ENCODE data around the gene ATXN3L. TPM values are rescaled to one million over a fixed set of nuclear protein-coding genes. Genes with fewer than 3 reads are reported as not detected.
"Not testable (repeated sequence)": the region's sequence is repeated elsewhere in the genome, so short reads cannot be mapped to it uniquely, and the experiment has no call there.

Gene ATXN3L
- polyA plus RNA-seq, 3 donors, result not detected

DNA sequence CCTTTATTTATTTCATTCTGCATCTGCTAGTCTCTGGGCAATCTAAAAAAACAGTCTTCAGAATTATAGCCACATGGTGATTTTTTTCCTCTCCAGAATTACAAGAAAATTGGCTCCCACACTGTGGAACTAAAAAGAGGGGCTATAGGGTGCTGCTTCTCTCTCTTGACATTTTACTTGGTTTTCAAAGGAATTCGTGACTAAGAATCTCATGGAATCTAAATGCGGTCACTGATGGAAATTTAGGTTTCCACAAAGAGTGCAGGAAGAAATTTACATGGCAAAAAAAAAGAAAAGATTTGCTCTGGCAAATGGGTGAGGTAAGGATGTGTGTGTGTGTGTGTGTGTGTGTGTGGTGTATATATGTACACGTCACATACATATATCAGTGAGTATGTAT is 10.2 kb downstream of the ATXN3L start:
- DNase-seq (ENCODE audit: low read depth in 3 of 3, low spot score in 2 of 3), result no peak

DNA sequence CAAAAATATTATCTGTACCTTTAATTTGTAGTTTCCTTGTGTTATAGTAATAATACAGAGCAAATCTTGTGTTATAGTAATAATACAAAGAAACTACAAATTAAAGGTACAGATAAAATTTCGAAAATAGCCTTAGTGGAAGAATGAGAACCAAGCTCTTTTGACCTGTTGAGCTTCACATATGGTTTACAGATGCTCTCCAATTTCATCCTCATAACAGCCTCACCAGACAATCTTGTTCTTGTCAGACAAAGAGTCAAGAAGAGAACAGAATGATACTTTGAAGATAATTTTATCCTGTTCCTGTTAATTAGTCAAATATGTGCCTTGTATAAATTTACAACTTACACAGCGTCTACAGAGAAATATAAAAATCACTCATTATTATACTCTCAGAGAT is 12.8 kb downstream of the ATXN3L start:
- DNase-seq (ENCODE audit: low read depth in 3 of 3, low spot score in 2 of 3), result no peak

GRCh38 chrX:13305108-13305507 is 14.7 kb downstream of the ATXN3L start:
- DNase-seq (ENCODE audit: low read depth in 3 of 3, low spot score in 2 of 3), result no peak

DNA sequence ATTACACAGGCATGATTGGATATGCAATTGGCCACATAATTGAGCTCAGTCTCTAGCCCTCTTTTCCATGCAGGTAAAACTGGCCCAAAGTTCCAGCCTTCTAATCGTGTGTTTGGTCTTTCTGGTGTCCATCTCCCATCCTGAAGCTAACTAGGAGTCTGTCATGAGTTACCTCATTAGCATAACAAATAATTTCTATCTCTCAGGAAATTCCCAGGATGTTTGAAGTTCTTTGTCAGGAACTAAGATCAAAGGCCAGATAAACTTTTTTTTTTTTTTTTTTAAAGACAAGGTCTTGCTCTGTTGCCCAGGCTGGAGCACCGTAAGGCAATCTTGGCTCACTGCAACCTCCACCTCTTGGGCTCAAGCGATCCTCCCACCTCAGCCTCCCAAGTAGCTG is 15.8 kb downstream of the ATXN3L start:
- no peak for DNase-seq (ENCODE audit: low read depth in 3 of 3, low spot score in 2 of 3)

- not testable (repeated sequence) for DNase-seq (ENCODE audit: low read depth in 3 of 3, low spot score in 2 of 3)
Measured at GRCh38 chrX:13303248-13303647, 16.6 kb downstream of the ATXN3L start.

DNA sequence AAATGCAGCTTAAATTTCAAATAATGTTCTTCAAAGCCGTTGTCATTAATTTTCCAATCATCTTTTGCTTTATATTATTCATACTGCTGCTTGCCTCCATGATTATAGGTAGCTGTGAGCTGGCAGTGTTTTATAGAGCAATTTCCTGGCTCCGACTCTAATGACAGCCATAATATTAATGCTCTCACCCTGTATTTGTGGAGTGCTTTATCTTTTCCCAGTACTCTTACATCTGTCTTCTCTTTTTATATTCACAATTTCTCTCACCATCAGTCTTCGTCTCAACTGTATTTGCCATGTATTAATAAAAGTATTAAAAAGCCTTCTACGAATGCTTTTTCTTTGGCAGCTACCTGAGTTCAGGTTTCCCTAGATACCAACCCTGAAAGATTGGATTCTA is 21.0 kb downstream of the ATXN3L start:
- DNase-seq (ENCODE audit: low read depth in 3 of 3, low spot score in 2 of 3), result no peak

DNA sequence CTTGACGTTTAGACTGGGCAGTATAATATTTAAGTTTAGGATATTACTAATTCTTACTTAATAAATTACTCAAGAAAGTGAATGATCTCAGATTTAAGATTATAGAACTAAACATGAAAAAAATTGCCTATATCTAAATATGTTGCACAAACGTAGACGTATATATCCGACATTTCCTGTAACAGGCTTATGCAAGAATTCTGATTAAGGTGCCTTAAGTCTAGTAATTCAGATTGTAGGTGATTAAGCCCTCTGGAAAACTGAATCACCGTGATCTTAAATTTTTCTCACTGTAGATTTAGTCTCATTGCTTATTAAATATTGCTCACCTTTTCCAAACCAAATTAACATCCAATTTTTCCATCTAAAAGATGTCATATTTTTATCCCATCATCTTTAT is 24.0 kb downstream of the ATXN3L start:
- no peak for DNase-seq (ENCODE audit: low read depth in 3 of 3, low spot score in 2 of 3)

DNA sequence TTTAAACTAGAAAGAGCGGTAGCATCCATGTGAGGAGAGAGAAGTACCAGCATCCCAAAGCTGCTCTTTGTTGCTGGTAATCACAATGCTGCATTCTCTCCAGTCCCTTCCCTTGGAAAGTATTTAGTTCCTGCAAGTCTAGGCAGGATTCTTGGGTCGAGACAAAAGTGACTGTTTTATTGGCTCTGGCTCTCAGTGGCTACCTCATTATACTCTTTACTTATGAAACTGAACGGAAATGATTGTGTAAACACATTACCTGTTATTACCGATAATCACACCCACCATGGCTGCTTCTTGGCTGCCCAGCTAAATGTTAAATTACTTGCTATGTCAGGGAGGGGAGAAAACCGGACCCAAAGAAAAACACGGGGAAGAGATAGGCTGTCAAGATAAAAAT is 26.2 kb downstream of the ATXN3L start:
- DNase-seq (ENCODE audit: low read depth in 3 of 3, low spot score in 2 of 3), result no peak

DNA sequence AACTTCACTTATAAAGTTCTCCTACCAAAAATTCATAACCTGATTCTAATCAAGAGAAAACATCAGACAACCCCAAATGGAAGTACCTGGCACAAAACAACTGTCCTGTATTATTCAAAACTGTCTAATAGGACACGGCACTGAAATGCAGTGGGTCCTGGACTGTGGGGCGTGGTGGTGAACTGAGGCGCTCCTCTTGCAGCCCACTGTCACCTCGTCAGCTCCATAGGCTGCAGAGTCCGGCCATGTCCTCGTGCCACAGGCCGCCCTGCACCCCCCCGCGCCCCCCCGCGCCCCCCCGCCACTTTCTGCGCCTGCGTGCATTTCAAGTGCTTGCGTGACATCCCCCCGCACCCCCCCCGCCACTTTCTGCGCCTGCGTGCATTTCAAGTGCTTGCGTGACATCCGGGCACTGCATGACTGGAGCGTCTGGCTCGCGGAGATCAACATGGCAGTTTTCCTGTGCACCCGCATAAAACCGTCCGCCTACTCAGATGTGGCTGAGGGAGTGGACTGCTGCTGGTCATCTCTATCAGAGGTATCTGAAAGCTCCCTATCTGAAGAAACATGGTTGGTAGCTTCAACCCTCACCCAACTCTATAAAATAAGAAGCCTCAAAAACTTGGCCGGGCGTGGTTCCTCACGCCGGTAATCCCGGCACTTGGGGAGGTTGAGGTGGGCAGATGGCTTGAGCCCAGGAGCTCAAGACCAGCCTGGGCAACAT is 28.8 kb downstream of the ATXN3L start:
- no peak for DNase-seq (ENCODE audit: low read depth in 3 of 3, low spot score in 2 of 3)

DNA sequence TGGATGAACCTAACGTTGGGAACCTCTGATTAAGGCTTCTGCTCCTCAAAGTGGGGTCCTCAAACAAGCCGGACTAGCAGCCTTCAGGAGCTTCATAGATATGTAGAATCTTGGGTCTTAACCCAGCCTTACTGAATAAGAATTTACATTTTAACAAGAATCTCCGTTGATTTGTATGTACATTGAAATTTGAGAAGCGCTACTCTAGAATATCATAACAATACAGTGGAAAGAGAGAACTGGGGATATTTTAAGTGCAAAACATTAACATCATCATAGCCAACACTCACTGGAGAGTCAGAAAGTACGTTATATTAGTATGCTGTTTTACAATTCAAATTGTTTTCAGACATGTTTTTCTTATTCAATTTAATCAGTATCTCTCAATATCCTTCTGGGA is 31.2 kb downstream of the ATXN3L start:
- DNase-seq (ENCODE audit: low read depth in 3 of 3, low spot score in 2 of 3), result no peak

GRCh38 chrX:13287816-13288215 is 32.0 kb downstream of the ATXN3L start:
- no peak for DNase-seq (ENCODE audit: low read depth in 3 of 3, low spot score in 2 of 3)

- no peak for DNase-seq (ENCODE audit: low read depth in 3 of 3, low spot score in 2 of 3)
Measured at GRCh38 chrX:13285693-13286092, 34.2 kb downstream of the ATXN3L start.

DNA sequence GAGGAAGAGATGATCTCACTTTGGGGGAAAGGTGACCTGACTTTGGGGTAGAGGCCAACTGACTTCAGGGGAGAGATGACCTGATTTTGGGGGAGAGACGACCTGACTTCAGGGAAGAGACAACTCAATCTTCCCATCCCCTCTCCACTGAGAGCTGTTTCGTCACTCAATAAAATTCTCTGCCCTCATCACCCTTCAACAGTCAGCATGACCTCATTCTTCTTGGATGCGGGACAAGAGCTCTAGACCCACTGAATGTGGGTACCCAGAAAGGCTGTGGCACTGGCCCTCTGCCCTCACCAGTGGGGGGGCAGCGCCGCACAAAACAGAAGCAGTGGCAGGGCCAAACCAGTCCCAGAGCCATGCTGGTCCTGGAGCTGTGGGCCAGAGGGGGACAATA is 34.6 kb downstream of the ATXN3L start:
- no peak for DNase-seq (ENCODE audit: low read depth in 3 of 3, low spot score in 2 of 3)

- no peak for DNase-seq (ENCODE audit: low read depth in 3 of 3, low spot score in 2 of 3)
Measured at GRCh38 chrX:13284570-13284969, 35.3 kb downstream of the ATXN3L start.

- DNase-seq (ENCODE audit: low read depth in 3 of 3, low spot score in 2 of 3), result no peak
Measured at GRCh38 chrX:13283950-13284546, 35.8 kb downstream of the ATXN3L start.

DNA sequence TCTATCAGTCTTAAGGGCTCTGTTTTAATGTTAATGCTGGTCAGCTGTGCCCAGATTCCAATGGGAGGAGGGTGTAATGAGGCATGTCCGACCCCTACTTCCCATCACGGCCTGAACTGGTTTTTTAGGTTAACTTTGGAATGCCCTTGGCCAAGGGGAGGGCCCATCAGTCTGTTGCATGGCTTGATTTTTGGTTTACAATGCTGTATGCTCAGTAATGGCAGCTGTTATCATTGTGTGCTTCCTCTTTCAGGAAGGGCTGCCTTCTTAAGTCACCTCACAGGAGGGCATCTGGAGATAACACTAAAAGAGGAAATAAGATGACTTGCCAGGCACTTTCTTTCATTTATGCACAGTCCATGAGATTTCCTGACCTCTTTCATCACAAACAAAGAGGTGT is 36.3 kb downstream of the ATXN3L start:
- no peak for DNase-seq (ENCODE audit: low read depth in 3 of 3, low spot score in 2 of 3)

DNA sequence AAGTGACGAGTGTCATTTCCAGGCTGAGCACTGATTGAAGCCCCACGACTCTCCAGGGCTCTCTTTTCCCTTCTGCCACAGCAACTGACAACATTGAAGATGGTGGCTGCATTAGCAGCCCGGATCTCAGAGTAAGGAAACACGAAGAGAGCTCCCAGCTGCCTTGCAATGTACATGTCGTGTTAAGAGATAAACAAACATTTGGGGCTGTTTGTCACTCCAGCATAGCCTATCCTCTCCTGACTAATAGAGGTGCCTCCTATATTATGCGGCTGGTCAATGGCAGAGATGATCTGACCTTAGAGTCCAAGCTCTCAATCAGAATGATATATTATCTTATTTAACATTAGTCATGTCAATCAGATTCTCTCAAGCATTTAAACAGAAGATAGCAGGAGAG is 38.6 kb downstream of the ATXN3L start:
- no peak for DNase-seq (ENCODE audit: low read depth in 3 of 3, low spot score in 2 of 3)

DNA sequence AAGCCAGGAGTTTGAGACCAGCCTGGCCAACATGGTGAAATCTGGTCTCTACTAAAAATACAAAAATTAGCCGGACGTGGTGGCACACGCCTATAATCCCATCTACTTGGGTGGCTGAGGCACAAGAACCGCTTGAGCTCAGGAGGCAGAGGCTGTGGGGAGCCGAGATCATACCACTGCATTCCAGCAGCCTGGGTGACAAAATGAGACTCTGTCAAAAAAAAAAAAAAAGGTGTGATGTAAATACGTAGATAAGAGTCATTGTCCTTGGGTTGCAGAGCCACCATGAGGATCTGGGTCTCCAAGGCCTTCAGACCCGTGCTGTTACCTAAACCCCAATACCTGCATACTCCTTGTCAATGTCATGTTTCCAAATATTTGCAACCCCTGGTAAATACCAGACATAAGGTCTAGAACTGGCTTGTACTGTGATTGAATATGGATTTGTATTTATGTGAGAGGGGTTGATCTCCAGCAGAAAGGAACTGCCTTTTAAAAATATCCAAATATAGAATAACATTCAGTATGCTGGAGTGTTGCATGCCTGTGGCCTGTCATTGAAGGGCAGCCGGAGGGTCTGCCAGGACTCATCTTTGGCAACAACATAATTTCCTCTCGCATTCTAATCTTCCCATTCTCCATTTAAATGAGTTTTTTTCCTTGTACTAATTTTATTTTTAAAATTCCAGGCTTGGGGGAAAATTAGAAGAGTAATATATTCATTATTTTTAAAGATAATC is 40.4 kb downstream of the ATXN3L start:
- DNase-seq (ENCODE audit: low read depth in 3 of 3, low spot score in 2 of 3), result no peak

DNA sequence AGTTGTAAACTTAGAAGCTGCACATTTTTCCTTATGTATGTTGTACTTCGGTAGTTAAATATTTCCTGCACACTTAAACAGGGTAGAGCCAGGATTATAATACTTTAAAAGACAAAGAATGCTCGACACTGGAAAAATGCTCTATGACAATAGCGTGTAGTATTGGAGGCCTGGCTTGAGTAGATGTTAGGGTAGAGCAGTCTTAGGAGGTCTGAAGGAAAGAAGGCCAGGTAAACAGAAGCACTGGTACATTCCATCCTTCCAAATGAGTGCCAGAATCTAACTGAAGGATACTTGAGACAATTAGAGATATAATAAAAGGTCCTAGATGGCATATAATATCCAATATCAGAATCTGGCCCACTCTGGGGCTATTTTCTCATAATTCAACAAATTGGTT is 42.3 kb downstream of the ATXN3L start:
- DNase-seq (ENCODE audit: low read depth in 3 of 3, low spot score in 2 of 3), result no peak

DNA sequence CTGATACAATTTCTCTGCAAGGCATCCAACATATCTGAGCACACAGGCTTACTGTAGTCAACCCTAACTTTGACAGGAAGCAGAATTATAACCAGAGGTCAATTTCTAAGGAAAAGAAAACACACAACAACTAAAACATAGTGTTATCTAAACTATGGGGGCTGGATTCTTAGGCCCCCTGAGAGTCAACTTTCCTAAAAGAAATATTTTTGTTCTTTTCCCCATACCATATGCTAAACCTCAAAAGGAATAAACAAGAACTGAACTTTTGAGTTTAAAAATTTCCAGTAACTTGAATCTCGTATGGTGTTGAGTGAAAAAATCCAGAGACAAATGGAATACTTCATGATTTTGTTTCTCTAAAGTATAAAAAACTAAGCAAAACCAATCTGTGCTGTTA is 42.9 kb downstream of the ATXN3L start:
- DNase-seq (ENCODE audit: low read depth in 3 of 3, low spot score in 2 of 3), result no peak

DNA sequence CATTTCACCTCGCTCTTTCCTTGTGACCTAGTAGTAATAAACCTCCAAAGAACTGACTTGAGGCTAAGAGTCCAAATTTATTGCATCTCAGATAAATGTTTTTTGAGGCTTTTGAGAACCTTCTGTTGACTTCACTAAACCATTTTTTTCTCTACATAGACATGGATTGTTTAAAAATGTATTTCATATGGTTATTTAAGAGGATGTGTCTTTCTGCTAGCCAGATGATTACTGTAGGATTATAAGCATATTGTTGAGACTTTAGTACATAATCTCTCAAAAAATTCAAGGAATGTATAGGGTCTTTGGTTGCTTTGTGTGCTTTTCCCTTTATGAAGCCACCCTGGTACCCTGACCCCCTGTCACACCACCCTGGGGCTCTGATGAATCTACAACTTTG is 44.8 kb downstream of the ATXN3L start:
- DNase-seq (ENCODE audit: low read depth in 3 of 3, low spot score in 2 of 3), result no peak

- no peak for DNase-seq (ENCODE audit: low read depth in 3 of 3, low spot score in 2 of 3)
Measured at GRCh38 chrX:13272426-13272825, 47.4 kb downstream of the ATXN3L start.

Data from right renal cortex interstitium (tissue), 3 donors.